GM19372 (cell line): ENCODE measurements around the gene EIF1.
"Not testable (repeated sequence)": the region's sequence is repeated elsewhere in the genome, so short reads cannot be mapped to it uniquely, and the experiment has no call there.

Experiments
- ATAC-seq: cut with Tn5 transposase; IDR thresholded peaks from one replicate; pipeline ENCODE4 v1.9.1; 2021; ENCODE audit warnings: mild to moderate bottlenecking, low read depth, moderate library complexity; ENCODE audit not compliant: unreplicated experiment

EIF1 gene

GRCh38 chr17:41695134-41695661, 6.5 kb downstream of the EIF1 start:
- ATAC-seq = no peak

GRCh38 chr17:41695954-41696757, 7.5 kb downstream of the EIF1 start:
- no peak for ATAC-seq

DNA sequence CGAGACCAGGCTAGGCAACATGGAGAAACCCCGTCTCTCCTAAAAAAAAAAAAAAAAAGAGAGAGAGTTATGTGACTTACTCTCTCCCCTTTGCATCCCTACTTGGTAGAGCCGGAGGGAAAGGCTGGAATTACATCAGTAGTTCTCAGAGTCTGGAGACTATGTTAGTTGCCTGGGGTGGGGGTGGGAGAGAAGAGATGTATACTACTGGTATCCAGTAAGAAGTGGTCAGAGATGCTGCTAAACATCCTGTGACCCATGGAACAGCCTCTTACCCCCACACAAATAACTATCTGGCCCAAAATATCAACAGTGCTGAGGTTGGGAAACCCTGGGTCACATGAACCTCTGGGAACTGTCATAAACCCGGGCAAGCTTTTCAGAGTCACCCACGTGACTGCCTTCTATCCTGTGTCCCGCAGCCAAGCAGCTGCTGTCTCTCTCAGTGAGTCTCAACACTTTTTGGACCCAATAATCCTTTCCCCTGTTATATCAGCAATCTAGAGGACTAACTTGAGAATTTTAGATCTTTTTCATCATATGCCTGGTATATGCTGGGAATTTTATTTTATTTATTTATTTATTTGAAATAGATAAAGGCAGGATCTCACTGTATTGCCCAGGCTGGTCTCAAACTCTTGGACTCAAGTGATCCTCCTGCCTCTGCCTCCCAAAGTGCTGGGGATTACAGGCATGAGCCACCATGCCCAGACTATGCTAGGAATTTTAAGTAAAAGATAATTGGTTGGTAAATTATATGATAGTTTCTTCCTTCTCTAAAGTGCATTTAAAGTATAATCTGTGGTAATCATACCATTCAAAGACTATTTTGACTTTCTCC, 8.7 kb downstream of the EIF1 start:
- no peak for ATAC-seq

- ATAC-seq = not testable (repeated sequence)
Measured at GRCh38 chr17:41700843-41701242, 12.2 kb downstream of the EIF1 start.

DNA sequence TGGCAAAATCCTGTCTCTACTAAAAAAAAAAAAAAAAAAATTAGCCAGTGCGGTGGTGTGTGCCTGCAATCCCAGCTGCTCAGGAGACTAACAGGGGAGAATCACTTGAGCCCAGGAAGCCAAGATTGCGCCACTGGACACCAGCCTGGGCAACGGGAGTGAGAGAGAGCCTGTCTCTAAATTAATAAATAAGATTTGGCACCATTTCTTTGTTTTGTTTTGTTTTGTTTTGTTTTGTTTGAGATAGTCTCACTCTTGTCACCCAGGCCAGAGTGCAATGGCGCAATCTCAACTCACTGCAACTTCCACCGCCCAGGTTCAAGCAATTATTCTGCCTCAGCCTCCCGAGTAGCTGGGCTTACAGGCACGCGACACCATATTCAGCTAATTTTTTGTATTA, 14.0 kb downstream of the EIF1 start:
- ATAC-seq = no peak

DNA sequence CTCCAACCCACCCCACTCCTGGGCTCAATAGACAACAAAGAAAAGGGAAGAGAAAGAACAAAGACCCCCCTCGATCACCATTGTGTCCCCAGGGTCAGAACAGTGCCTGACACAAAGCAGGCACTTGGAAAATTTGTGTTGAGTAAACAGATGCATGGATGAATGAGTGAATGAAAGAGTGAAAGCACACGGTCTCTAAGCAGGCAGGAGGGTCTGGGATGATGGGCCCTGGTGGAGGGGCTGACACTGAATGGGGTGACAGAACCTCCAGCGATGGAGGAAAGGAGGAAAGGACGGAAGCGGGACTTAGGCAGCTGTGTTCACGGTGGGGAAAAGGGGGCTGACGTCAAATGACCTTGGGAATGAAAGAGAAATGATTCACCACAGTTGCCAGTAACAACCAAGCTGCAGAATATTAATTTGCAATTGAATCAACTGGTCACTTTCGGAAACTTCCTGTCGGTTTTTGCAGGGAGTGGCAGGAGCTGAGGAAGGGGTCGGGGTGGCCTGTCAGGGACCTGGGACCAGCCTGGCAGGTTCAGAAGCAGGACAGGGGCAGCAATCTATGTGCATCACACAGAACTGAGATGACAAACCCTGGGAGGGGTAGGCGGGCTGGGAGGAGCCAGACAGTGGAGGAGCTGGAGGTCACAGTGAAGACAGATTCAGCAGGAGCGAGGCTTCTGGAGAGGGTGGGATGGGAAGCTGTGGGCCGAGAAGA, 16.7 kb downstream of the EIF1 start:
- ATAC-seq = no peak

DNA sequence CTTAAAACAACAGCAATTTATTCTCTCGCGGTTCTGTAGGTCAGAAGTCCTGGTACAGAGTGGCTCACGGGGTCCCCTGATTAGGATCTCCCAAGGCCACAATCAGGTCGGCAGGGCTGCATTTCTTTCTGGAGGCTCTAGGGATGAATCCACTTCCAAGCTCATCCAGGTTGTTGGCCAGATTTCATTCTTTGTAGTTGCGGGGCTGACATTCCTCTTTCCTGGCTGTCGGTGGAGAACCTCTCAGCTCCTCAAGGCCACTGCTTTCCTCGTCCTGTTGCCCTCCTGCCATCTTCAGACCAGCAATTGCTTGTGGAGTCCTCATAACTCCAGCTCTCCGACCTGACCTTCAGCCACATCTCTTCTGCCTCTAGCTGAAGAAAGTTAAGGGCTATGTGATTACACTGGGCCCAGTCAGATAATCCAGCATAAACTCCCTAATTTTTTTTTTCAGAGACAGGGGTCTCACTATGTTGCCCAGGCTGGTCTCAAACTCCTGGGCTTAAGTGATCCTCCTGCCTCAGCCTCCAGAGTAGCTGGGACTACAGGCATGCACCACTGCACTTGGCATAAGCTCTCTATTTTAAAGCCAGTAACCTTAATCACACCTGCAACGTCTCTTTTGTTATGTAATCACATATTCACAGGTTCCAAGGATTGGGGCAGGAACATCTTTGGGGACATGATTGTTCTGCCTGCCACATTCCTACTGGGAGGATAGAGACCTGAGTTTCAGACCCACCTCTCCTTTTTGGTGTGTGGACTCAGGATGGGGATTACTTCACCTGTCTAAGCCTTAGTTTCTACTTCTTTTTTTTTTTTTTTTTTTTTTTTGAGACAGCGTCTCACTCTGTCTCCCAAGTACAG, 19.4 kb downstream of the EIF1 start:
- ATAC-seq = no peak

DNA sequence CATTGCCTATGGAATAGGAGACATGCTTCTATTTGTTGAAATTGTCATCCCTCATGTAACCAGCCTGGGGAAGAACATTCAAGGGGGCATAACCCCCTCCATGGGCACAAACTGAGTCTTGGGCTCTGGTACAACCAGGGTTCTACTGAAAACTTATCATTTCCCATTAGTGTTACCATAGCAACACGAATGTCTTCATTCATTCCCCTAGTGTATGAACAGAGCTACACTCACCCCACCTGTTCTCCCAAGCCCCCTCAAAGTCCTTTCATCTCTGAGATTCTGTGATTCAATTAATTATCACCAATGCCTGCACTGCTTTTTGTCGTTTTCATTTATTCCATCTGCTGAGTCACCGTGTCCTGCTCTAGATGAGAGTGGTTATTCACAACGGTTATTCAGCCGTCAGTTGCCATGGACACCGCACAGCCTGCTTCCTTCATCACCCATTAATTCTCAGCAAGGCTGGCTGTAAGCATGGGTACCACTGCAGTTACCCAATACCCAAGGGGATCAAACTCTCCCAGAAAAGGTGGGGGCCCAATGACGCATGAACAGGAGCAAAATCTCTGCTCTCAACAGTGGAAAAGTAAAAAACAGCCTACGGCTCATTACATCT, 21.9 kb downstream of the EIF1 start:
- ATAC-seq = no peak

- no peak for ATAC-seq
Measured at GRCh38 chr17:41711669-41712400, 23.1 kb downstream of the EIF1 start, which contains the start of gene GAST. Gene GAST, plus strand, starts transcription at chr17:41712331. Its CDS starts 3,106 bp downstream, at chr17:41715437.

GRCh38 chr17:41717408-41718286, 29.0 kb downstream of the EIF1 start:
- ATAC-seq = no peak

GRCh38 chr17:41718287-41718645, 29.6 kb downstream of the EIF1 start:
- ATAC-seq = no peak

GRCh38 chr17:41722231-41722630, 33.5 kb downstream of the EIF1 start:
- ATAC-seq = no peak

DNA sequence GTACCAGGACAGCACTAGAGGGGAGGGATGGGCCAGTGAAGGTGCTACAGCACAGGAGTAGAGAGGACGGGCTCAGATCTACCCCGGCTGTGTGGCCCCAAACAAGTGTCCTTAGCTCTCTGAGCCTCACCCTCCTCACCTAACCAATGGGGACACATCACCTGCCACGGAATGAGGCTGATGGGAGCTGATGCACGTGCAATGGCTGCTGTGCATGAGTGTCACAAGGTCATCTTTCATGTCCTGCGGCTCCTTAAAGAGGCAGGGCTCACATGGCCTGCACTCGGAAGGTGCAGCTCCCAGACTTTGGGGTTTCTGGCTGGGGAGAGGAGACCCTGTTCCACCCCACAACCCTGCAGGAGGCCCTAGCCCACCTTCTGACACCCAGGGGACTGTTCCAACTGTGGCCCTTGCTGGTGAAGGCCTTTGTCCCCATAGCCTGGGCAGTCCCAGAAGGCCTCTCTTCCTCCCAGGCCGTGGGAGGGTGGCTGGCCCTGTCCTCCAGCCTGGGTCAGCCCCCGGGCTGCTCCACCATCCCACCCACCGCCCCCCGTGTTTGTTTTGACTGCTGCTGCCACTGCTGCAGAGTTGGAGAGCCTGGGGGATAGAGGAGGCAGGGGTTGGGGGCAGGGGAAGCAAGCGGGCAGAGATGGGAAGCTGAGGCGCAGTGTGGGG, 35.3 kb downstream of the EIF1 start:
- ATAC-seq = no peak

DNA sequence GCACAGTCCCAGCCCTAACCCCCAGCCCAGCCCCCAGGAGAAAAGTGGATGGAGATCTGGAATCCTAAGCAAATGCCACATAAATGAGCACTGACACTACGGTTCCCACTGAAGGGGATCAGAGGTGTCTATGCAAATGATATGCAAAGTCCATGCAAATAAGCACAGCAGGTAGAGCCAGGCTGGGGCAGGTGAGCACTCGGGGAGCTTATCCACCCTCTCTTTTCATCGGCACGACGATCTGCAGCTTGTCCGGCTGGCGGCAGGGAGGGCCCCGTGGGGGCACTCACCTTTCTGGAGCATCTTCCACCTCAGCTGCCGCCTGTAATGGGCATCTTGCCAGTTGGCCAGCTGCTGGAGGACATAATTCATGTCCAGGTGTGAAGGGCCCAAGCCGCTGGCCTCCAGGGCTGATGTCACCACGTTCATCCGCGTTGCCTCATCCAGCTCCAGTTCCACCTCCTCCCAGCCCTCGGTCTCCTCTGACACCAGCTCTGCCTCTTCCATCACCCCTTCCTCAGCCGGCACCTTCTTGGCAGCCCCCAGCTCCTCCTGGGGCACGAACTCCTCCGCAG, 35.9 kb downstream of the EIF1 start:
- ATAC-seq = no peak

DNA sequence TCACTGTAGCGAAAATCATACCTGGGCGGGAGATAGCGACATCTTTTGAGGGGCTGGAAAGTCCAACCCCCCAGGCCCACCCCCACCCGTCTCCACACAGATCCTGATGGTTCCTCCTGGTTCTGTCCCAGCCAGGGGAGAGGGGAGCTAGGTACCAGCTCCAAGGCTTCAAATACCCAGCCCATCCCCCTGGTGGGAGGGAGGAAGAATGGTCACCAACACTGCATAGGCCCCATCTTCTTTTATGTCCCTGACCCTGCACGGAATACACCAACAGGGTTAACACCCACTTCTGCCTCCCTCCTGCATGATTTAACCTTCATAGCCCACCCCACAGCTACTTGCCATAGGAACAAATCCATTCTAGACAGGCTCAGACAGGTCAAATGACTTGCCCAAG, 36.4 kb downstream of the EIF1 start:
- no peak for ATAC-seq

DNA sequence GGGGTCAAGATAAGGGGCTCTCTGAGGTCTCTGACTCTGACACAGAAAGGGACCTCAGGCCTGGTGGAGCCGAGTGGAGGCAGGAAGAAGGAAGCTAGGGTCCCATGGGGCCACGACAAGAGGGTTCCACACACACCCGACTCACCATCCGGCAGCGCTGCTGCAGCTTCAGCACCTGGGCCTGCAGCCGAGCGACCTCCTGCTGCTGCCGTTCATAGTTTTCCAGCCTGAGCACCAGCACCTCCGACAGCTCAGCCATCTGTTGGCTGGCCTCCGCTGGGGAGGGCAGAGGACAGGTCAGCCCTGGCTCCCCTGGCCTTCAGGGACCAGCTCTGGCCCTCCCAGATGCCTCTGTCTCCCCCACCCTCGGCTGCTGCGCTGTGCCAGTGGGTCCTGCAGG, 39.4 kb downstream of the EIF1 start:
- no peak for ATAC-seq

DNA sequence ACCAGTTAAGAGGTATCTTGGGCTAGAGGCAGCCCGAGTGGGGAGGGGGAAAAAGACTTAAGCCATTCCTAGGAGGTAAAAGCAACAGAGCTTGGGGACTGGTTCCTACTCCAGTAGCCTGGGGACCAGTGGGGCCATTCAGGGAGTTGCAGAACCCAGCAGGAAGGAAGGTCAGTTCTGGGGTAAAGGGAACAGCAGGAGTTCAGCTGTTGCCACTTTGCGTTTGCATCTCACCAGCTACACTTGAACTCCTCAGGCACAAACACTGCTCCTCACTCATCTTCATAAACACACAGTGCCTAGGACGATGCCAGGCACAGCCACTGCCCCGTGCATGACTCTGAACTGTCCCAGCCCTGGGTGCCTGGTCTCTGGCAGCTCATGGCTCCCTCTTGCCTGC, 41.8 kb downstream of the EIF1 start:
- no peak for ATAC-seq
